NOMO-1 treated with DMSO at 0.1 percent for 48 hours (cell line): ENCODE measurements around the gene FAM171A1.
"Not testable (repeated sequence)": the region's sequence is repeated elsewhere in the genome, so short reads cannot be mapped to it uniquely, and the experiment has no call there.

Experiments used
- DNase-seq: peaks from one replicate; lab custom pipeline; 2025; ENCODE audit not compliant: unreplicated experiment; lab: John Stamatoyannopoulos, UW

The FAM171A1 gene

GRCh38 chr10:15345450-15345849, 25.6 kb downstream of the FAM171A1 start:
- DNase-seq = no peak

GRCh38 chr10:15344876-15345285, 26.2 kb downstream of the FAM171A1 start:
- peak; percentile 96 for DNase-seq

- DNase-seq = no peak
Observed at GRCh38 chr10:15344256-15344875, 26.7 kb downstream of the FAM171A1 start.

DNA sequence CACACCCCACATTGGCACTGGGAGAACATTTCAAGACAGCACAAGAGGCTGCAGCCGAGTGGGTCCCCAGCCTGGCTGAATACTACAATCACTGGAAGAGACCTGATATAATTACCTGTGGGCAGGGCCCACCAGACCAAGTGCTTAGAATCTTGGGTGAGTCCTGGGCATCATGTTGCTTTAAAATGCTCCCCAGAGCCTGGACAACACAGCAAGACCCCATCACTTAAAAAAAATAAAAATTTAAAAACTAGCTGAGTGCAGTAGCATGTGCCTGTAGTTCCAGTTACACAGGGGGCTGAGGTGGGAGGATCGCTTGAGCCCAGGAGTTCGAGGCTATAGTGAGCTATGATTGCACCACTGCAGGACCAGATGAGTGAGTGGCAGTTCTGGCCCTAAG, 28.1 kb downstream of the FAM171A1 start:
- DNase-seq = no peak

- DNase-seq = no peak
Observed at GRCh38 chr10:15341502-15342128, 29.5 kb downstream of the FAM171A1 start.

GRCh38 chr10:15339892-15340291, 31.2 kb downstream of the FAM171A1 start:
- DNase-seq = no peak

GRCh38 chr10:15337441-15337923, 33.6 kb downstream of the FAM171A1 start:
- not testable (repeated sequence) for DNase-seq

DNA sequence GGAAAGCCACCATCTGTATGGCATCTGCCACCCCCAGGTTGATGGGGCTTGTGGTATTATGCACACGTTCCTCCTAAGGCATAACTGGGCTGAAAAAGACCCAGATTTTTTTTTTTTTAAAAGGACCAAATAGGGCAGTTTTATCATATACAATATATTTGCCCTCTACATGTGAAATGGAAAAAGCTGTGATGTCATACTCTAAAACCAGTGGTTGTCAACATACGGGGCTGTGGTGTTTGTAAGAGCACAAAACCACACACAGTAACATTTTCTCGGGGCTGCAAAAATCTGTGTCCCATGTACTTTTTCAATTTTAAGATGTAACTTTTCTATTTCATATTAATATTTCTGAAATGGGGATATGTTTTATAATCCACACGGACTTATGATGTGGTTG, 34.9 kb downstream of the FAM171A1 start:
- DNase-seq = no peak

- DNase-seq = peak; percentile 14
Observed at GRCh38 chr10:15335508-15335907, 35.6 kb downstream of the FAM171A1 start.

GRCh38 chr10:15334650-15335323, 36.3 kb downstream of the FAM171A1 start:
- DNase-seq = no peak

GRCh38 chr10:15333909-15334649, 37.0 kb downstream of the FAM171A1 start:
- DNase-seq = no peak

GRCh38 chr10:15333181-15333580, 37.9 kb downstream of the FAM171A1 start:
- not testable (repeated sequence) for DNase-seq

DNA sequence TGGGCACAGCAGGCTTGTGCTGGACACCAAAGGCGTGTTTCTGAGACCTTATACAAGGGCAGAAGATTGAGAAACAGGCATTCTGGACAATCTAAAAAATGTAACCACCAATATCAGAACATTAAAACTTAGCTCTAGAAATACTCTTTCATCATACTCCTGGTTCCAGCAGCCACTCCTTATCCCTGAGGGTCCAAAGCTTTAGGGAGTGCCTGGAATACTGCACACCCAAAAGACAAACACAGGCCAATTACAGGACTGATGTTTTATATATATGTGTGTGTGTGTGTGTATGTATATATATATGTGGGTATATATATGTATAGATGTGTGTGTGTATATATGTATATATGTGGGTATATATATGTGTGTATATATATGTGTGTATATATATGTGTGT, 39.6 kb downstream of the FAM171A1 start:
- DNase-seq = no peak

DNA sequence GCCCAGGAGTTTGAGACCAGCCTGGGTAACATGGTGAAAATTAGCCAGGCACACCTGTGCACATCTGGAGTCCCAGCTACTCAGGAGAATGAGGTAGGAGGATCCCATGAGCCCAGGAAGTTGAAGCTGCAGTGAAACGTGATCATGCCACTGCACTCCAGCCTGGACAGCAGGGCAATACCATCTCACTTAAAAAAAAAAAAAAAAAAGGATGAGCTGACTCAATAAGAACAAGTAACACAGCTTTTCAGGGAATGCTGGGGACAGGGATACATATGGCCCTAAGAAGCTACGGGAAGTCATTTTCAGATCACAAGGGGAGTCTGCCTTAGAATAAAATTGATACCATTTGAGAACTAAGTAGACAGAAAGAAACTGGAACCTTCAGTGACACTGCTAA, 41.7 kb downstream of the FAM171A1 start:
- DNase-seq = no peak

DNA sequence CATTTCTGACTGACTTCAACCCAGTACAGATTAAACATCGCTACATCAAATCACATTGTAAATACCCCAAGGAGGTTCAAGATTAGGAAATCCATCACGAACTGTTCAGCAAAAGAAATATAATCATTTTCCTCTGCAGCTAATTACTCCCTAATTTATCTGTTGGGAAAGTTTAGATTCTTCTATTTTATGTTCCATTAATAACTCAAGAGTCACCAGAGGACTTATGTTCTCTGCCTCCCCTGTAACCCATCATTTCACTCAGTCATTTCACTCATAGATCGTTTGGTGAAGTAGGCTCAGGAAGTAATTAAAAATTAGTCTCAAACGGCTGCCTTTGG, 45.2 kb downstream of the FAM171A1 start:
- no peak for DNase-seq

DNA sequence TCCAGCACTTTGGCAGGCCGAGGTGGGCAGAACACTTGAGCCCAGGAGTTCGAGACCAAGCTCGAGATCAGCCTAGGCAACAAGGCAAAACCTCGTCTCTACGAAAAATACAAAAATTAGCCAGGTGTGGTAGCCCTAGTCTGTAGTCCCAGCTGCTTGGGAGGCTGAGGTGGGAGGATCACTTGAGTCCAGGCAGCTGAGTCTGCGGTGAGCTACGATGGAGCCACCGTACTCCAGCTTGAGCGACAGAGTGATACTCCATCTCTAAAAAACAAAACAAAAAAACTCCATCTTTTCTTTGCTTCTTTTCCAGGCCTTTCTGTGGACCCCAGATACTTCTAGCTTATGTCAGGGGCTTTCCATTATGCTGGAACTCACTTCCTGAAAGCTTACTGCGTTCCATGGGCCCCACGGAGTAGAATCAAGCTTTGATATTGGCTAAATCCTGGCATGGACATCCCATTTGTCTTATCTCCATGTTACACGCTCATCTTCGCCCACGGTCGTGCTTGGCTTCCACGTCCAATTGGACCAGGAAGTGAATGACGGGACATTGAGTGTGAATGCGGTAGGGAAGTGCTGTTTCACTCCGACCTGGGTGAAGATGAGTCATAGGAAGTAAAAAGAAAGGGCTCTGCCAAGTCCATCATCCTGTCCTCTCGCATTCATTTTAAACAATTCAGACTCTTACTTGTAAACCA, 45.7 kb downstream of the FAM171A1 start:
- peak; percentile 13 for DNase-seq

DNA sequence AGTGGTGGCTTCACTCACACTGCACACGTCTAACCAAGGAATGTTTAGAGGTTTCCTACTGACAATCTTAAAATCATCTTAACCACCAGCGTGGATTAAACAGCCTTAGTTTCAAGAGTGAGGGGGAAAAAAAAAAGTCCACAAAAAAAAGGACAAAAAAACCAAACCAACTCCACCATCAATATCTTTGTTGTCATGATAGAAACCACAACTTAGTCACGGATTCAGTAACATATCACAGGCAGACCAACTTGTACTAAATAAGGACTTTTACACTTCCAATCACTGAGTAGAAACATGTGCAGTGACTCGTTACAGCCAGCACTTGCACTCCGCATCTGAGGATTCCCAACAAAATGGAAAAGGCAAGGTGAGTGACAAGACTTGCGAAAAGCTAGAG, 46.5 kb downstream of the FAM171A1 start:
- DNase-seq = no peak

- no peak for DNase-seq
Observed at GRCh38 chr10:15324113-15324512, 47.0 kb downstream of the FAM171A1 start.

- no peak for DNase-seq
Observed at GRCh38 chr10:15322356-15322755, 48.7 kb downstream of the FAM171A1 start.

GRCh38 chr10:15321431-15322341, 49.4 kb downstream of the FAM171A1 start:
- DNase-seq = no peak
